ENCODE data around the gene FLT4. TPM values are rescaled to one million over a fixed set of nuclear protein-coding genes. Genes with fewer than 3 reads are reported as not detected.

Gene FLT4
- polyA plus RNA-seq, 1 donor from 2014 or later: 0.04 TPM

DNA sequence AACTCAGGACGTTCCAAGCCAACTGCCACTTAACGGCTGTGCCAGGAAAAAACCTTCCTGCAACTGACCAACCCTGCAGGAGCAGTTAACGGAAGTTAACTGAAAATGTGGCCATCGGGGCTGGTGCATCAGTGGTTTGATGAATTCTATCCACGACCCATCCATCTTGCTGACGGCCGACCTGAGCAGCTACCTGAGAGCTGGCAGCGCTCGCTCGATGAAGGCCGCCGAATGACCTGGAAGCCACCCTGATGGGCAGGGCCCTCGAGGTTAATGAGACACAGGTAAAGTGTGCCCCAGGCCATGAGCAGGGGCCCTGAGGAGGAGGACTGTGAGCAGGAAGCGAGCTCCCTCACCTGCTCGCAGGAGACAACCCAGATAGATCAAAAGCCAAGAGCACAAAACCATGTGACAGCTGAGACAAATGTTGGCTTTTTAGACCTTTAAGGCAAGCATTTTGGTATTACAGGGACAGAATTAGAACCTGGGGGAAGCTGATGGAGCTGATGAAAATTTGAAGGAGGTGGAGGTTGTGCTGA is 35.3 kb upstream of the FLT4 start:
- Histone ChIP-seq H3K9me2 (ENCODE audit: insufficient read depth, low read length) (no peaks in the 10 kb centered on the region), H3K36me3 (ENCODE audit: insufficient read depth, low read length) (no peaks in the 10 kb centered on the region), H2AFZ (ENCODE audit: low read depth, low read length) (no peak overlapping the region), H3K9ac (ENCODE audit: low read length) (no peak overlapping the region), H3K27ac (ENCODE audit: low read length) (no peak overlapping the region), H3K79me2 (replicated peaks; ENCODE audit: insufficient read depth, low read length) (no peaks in the 10 kb centered on the region), H3F3A (ENCODE audit: insufficient read depth, low read length, poor library complexity, severe bottlenecking) (no peaks in the 10 kb centered on the region), H4K20me1 (ENCODE audit: insufficient read depth) (no peaks in the 10 kb centered on the region), H3K9me3 (ENCODE audit: low read length) (no peaks in the 10 kb centered on the region), H3K27me3 (ENCODE audit: insufficient read depth, low read depth, low read length) (no peaks in the 10 kb centered on the region), H3K4me3 (ENCODE audit: low read length) (no peak overlapping the region), H3K4me2 (ENCODE audit: low read length) (no peak overlapping the region)
- TF ChIP-seq, protein P1, sequence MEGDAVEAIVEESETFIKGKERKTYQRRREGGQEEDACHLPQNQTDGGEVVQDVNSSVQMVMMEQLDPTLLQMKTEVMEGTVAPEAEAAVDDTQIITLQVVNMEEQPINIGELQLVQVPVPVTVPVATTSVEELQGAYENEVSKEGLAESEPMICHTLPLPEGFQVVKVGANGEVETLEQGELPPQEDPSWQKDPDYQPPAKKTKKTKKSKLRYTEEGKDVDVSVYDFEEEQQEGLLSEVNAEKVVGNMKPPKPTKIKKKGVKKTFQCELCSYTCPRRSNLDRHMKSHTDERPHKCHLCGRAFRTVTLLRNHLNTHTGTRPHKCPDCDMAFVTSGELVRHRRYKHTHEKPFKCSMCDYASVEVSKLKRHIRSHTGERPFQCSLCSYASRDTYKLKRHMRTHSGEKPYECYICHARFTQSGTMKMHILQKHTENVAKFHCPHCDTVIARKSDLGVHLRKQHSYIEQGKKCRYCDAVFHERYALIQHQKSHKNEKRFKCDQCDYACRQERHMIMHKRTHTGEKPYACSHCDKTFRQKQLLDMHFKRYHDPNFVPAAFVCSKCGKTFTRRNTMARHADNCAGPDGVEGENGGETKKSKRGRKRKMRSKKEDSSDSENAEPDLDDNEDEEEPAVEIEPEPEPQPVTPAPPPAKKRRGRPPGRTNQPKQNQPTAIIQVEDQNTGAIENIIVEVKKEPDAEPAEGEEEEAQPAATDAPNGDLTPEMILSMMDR (IDR thresholded peaks at IDR 0.05; ENCODE audit: poor library complexity, severe bottlenecking): no peak
- TF ChIP-seq MXI1 (conservative IDR thresholded peaks at IDR 0.05; ENCODE audit: poor library complexity, severe bottlenecking): no peak

DNA sequence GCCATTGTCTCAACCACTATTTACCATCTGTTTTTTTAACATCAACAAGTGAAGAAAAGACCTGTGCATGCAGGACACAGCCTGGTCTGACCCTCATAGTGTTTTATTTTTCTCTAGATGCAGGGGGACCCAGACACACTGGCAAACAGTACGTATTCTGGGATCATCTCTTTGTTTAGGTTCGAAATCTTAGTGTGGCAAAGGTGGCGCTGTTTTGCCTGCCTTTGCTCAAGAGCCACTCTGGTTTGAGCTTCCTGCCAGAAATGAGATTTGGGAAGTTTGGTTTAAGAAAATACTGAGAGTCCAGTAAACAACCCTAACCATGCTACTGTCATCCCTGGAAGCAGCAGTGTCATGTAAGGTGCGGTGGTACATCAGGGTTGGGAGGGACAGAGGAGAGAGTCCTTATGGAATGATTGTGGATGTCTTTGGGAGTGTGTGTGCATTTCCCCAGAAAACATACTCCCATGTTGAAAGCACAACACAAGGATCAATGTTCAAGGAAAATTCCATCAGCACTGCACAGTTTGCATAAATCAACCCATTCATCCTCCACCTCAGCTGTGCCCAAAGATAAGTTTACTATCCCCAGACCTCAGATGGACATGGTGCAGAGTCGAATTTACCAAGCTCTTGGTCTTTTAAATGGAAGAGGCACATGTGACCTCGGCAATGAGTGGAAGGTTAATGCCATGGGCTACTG is 34.0 kb upstream of the FLT4 start:
- Histone ChIP-seq H3K79me2 (replicated peaks; ENCODE audit: insufficient read depth, low read length) (no peaks in the 10 kb centered on the region), H4K20me1 (ENCODE audit: insufficient read depth) (no peaks in the 10 kb centered on the region), H3K27me3 (ENCODE audit: insufficient read depth, low read depth, low read length) (no peaks in the 10 kb centered on the region), H3K9me2 (ENCODE audit: insufficient read depth, low read length) (no peaks in the 10 kb centered on the region), H3K4me2 (ENCODE audit: low read length) (no peak overlapping the region), H3K36me3 (ENCODE audit: insufficient read depth, low read length) (no peaks in the 10 kb centered on the region), H3K4me3 (ENCODE audit: low read length) (no peak overlapping the region), H3F3A (ENCODE audit: insufficient read depth, low read length, poor library complexity, severe bottlenecking) (no peaks in the 10 kb centered on the region), H2AFZ (ENCODE audit: low read depth, low read length) (no peak overlapping the region), H3K27ac (ENCODE audit: low read length) (no peak overlapping the region), H3K9ac (ENCODE audit: low read length) (no peak overlapping the region), H3K9me3 (ENCODE audit: low read length) (no peaks in the 10 kb centered on the region)
- TF ChIP-seq RAD21 (conservative IDR thresholded peaks at IDR 0.05): no peak
- TF ChIP-seq, protein P2, sequence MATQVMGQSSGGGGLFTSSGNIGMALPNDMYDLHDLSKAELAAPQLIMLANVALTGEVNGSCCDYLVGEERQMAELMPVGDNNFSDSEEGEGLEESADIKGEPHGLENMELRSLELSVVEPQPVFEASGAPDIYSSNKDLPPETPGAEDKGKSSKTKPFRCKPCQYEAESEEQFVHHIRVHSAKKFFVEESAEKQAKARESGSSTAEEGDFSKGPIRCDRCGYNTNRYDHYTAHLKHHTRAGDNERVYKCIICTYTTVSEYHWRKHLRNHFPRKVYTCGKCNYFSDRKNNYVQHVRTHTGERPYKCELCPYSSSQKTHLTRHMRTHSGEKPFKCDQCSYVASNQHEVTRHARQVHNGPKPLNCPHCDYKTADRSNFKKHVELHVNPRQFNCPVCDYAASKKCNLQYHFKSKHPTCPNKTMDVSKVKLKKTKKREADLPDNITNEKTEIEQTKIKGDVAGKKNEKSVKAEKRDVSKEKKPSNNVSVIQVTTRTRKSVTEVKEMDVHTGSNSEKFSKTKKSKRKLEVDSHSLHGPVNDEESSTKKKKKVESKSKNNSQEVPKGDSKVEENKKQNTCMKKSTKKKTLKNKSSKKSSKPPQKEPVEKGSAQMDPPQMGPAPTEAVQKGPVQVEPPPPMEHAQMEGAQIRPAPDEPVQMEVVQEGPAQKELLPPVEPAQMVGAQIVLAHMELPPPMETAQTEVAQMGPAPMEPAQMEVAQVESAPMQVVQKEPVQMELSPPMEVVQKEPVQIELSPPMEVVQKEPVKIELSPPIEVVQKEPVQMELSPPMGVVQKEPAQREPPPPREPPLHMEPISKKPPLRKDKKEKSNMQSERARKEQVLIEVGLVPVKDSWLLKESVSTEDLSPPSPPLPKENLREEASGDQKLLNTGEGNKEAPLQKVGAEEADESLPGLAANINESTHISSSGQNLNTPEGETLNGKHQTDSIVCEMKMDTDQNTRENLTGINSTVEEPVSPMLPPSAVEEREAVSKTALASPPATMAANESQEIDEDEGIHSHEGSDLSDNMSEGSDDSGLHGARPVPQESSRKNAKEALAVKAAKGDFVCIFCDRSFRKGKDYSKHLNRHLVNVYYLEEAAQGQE (IDR thresholded peaks at IDR 0.05; ENCODE audit: borderline replicate concordance): no peak
- TF ChIP-seq, protein P1 (IDR thresholded peaks at IDR 0.05; ENCODE audit: poor library complexity, severe bottlenecking): no peak
- no peak for TF ChIP-seq EP300 (conservative IDR thresholded peaks at IDR 0.05; ENCODE audit: poor library complexity, severe bottlenecking)
- TF ChIP-seq EZH2 (IDR thresholded peaks at IDR 0.05; ENCODE audit: borderline replicate concordance, insufficient read depth, low read length, poor library complexity, severe bottlenecking): no peak
- TF ChIP-seq MXI1 (conservative IDR thresholded peaks at IDR 0.05; ENCODE audit: poor library complexity, severe bottlenecking): no peak
- no peak for TF ChIP-seq TAF1 (IDR thresholded peaks at IDR 0.05; ENCODE audit: low read depth)
- no peak for TF ChIP-seq POLR2AphosphoS5 (IDR thresholded peaks at IDR 0.05)
